Activated naive CD8-positive, alpha-beta T cell treated with anti-CD3 and anti-CD28 coated beads for 36 hours (primary cell): ENCODE measurements around the gene POLR1H. TPM values are rescaled to one million over a fixed set of nuclear protein-coding genes. Genes with fewer than 3 reads are reported as not detected.

ENCODE experiments used
- DNase-seq: peaks from one replicate; pipeline ENCODE4 v3.0.0; 2021
- H3K27ac Mint-ChIP-seq: one replicate; pipeline ENCODE4 v1.8.0; 2022; ENCODE audit warnings: mild to moderate bottlenecking, moderate library complexity, mixed read lengths
- H3K27me3 Mint-ChIP-seq: one replicate; pipeline ENCODE4 v1.8.0; 2022; ENCODE audit warnings: mild to moderate bottlenecking, mixed read lengths
- H3K36me3 Mint-ChIP-seq: one replicate; pipeline ENCODE4 v1.8.0; 2021; ENCODE audit warnings: mild to moderate bottlenecking, mixed read lengths
- H3K4me1 Mint-ChIP-seq: one replicate; pipeline ENCODE4 v1.8.0; 2021; ENCODE audit warnings: mixed read lengths
- H3K4me3 Mint-ChIP-seq: one replicate; pipeline ENCODE4 v1.8.0; 2022; ENCODE audit warnings: mild to moderate bottlenecking, moderate library complexity, mixed read lengths
- H3K9me3 Mint-ChIP-seq: one replicate; pipeline ENCODE4 v1.8.0; 2022; ENCODE audit warnings: mixed read lengths
- total RNA-seq, 2 experiments: library from RNA; stranded (reverse); gene quantifications; one replicate each; pipeline ENCODE4 v1.2.3, GENCODE V29; 2021

Gene POLR1H
- total RNA-seq, 2 experiments from 2014 or later = 45.3 to 50.6 TPM

GRCh38 chr6:30042914-30043313 lies 18.2 kb upstream of the POLR1H start:
- no peak for DNase-seq
- H3K27ac Mint-ChIP-seq = no peak overlapping the region
- H3K36me3 Mint-ChIP-seq = peaks cover 7% of the 10 kb centered on the region
- H3K27me3 Mint-ChIP-seq = no peaks in the 10 kb centered on the region
- H3K4me3 Mint-ChIP-seq = no peak overlapping the region
- peaks cover 22% of the 10 kb centered on the region for H3K4me1 Mint-ChIP-seq
- H3K9me3 Mint-ChIP-seq = no peaks in the 10 kb centered on the region

GRCh38 chr6:30043744-30044143 lies 17.3 kb upstream of the POLR1H start:
- no peak for DNase-seq
- Mint-ChIP-seq H3K9me3 (no peaks in the 10 kb centered on the region), H3K27me3 (no peaks in the 10 kb centered on the region), H3K4me1 (peaks cover 22% of the 10 kb centered on the region), H3K27ac (no peak overlapping the region), H3K36me3 (peaks cover 5% of the 10 kb centered on the region), H3K4me3 (no peak overlapping the region)

- no peak overlapping the region for H3K4me3 Mint-ChIP-seq
- H3K36me3 Mint-ChIP-seq = peaks cover 5% of the 10 kb centered on the region
- H3K4me1 Mint-ChIP-seq = peaks cover 22% of the 10 kb centered on the region
- H3K9me3 Mint-ChIP-seq = no peaks in the 10 kb centered on the region
- no peak overlapping the region for H3K27ac Mint-ChIP-seq
- no peak for DNase-seq
- H3K27me3 Mint-ChIP-seq = no peaks in the 10 kb centered on the region
These were observed 16.4 kb upstream of the POLR1H start for GRCh38 chr6:30044630-30045029.

GRCh38 chr6:30047220-30047619 lies 13.8 kb upstream of the POLR1H start:
- H3K4me1 Mint-ChIP-seq = peaks cover 22% of the 10 kb centered on the region
- H3K4me3 Mint-ChIP-seq = no peak overlapping the region
- no peaks in the 10 kb centered on the region for H3K9me3 Mint-ChIP-seq
- no peak overlapping the region for H3K27ac Mint-ChIP-seq
- no peaks in the 10 kb centered on the region for H3K27me3 Mint-ChIP-seq
- H3K36me3 Mint-ChIP-seq = peaks cover 8% of the 10 kb centered on the region
- DNase-seq = no peak

GRCh38 chr6:30053682-30054081 lies 7.4 kb upstream of the POLR1H start:
- no peaks in the 10 kb centered on the region for H3K9me3 Mint-ChIP-seq
- peaks cover 9% of the 10 kb centered on the region for H3K36me3 Mint-ChIP-seq
- no peak overlapping the region for H3K27ac Mint-ChIP-seq
- no peaks in the 10 kb centered on the region for H3K27me3 Mint-ChIP-seq
- no peaks in the 10 kb centered on the region for H3K4me1 Mint-ChIP-seq
- H3K4me3 Mint-ChIP-seq = no peak overlapping the region
- DNase-seq = no peak

GRCh38 chr6:30055513-30055912 lies 5.6 kb upstream of the POLR1H start:
- Mint-ChIP-seq H3K4me1 (peaks cover 7% of the 10 kb centered on the region), H3K9me3 (no peaks in the 10 kb centered on the region), H3K27me3 (no peaks in the 10 kb centered on the region), H3K4me3 (no peak overlapping the region), H3K27ac (no peak overlapping the region), H3K36me3 (peaks cover 6% of the 10 kb centered on the region)
- no peak for DNase-seq

- Mint-ChIP-seq H3K36me3 (peaks cover 25% of the 10 kb centered on the region), H3K4me1 (peaks cover 24% of the 10 kb centered on the region), H3K27ac (peak overlapping the region; percentile 95), H3K9me3 (peaks cover 4% of the 10 kb centered on the region), H3K4me3 (peak overlapping the region; percentile 95), H3K27me3 (no peaks in the 10 kb centered on the region)
- DNase-seq = peak; percentile 28
These were observed 416 bp upstream of the POLR1H start for GRCh38 chr6:30060606-30061091.

- peak overlapping the region; percentile 95 for H3K27ac Mint-ChIP-seq
- H3K27me3 Mint-ChIP-seq = no peaks in the 10 kb centered on the region
- peak overlapping the region; percentile 95 for H3K4me3 Mint-ChIP-seq
- H3K9me3 Mint-ChIP-seq = peaks cover 4% of the 10 kb centered on the region
- peak; percentile 45 for DNase-seq
- peaks cover 30% of the 10 kb centered on the region for H3K4me1 Mint-ChIP-seq
- peaks cover 26% of the 10 kb centered on the region for H3K36me3 Mint-ChIP-seq
These were observed 893 bp downstream of the POLR1H start for GRCh38 chr6:30061858-30062458.

- Mint-ChIP-seq H3K27ac (peak overlapping the region; percentile 95), H3K9me3 (peaks cover 4% of the 10 kb centered on the region), H3K4me1 (peaks cover 31% of the 10 kb centered on the region), H3K4me3 (peak overlapping the region; percentile 95), H3K36me3 (peaks cover 26% of the 10 kb centered on the region), H3K27me3 (no peaks in the 10 kb centered on the region)
- DNase-seq = no peak
These were observed 1.6 kb downstream of the POLR1H start for GRCh38 chr6:30062471-30063178.

GRCh38 chr6:30063315-30063714 lies 2.2 kb downstream of the POLR1H start:
- H3K36me3 Mint-ChIP-seq = peaks cover 26% of the 10 kb centered on the region
- no peak overlapping the region for H3K4me3 Mint-ChIP-seq
- no peaks in the 10 kb centered on the region for H3K27me3 Mint-ChIP-seq
- DNase-seq = no peak
- H3K27ac Mint-ChIP-seq = peak overlapping the region; percentile 7
- H3K9me3 Mint-ChIP-seq = peaks cover 4% of the 10 kb centered on the region
- H3K4me1 Mint-ChIP-seq = peaks cover 38% of the 10 kb centered on the region

GRCh38 chr6:30066082-30066481 lies 5.0 kb downstream of the POLR1H start:
- Mint-ChIP-seq H3K36me3 (peaks cover 47% of the 10 kb centered on the region), H3K9me3 (peaks cover 4% of the 10 kb centered on the region), H3K4me3 (peak overlapping the region; percentile 85), H3K27me3 (peaks cover 11% of the 10 kb centered on the region), H3K4me1 (peaks cover 42% of the 10 kb centered on the region), H3K27ac (peak overlapping the region; percentile 93)
- no peak for DNase-seq

GRCh38 chr6:30066577-30067459 lies 5.8 kb downstream of the POLR1H start, which contains the start of gene PPP1R11:
Gene PPP1R11, plus strand, starts transcription at chr6:30067198. Its CDS starts 213 bp downstream, at chr6:30067411.
- peak; percentile 98 for DNase-seq
- H3K4me3 Mint-ChIP-seq = peak within 1 kb of the TSS; percentile 85
- H3K36me3 Mint-ChIP-seq = peaks cover 49% of the 10 kb centered on the region
- H3K27me3 Mint-ChIP-seq = peaks cover 16% of the 10 kb centered on the region
- H3K9me3 Mint-ChIP-seq = peaks cover 4% of the 10 kb centered on the region
- peaks cover 43% of the 10 kb centered on the region for H3K4me1 Mint-ChIP-seq
- H3K27ac Mint-ChIP-seq = peak within 1 kb of the TSS; percentile 93

- Mint-ChIP-seq H3K27me3 (peaks cover 24% of the 10 kb centered on the region), H3K4me3 (peak overlapping the region; percentile 85), H3K36me3 (peaks cover 49% of the 10 kb centered on the region), H3K27ac (peak overlapping the region; percentile 93), H3K9me3 (peaks cover 4% of the 10 kb centered on the region), H3K4me1 (peaks cover 38% of the 10 kb centered on the region)
- DNase-seq = no peak
These were observed 6.5 kb downstream of the POLR1H start for GRCh38 chr6:30067460-30068139.

- no peak overlapping the region for H3K4me3 Mint-ChIP-seq
These were observed 10.2 kb downstream of the POLR1H start for GRCh38 chr6:30071081-30071818.

More at GRCh38 chr6:30071081-30071818, 10.2 kb downstream of the POLR1H start:
- Mint-ChIP-seq H3K4me1 (peaks cover 29% of the 10 kb centered on the region), H3K36me3 (peaks cover 35% of the 10 kb centered on the region), H3K9me3 (no peaks in the 10 kb centered on the region), H3K27me3 (peaks cover 59% of the 10 kb centered on the region), H3K27ac (no peak overlapping the region)
- DNase-seq = peak; percentile 42
